Stimulated activated naive CD8-positive, alpha-beta T cell treated with anti-CD3 and anti-CD28 coated beads, Interleukin-15, Interleukin-2, amounts not matched to agents 100 U/mL and 50 U/mL, for 24 hours (primary cell): Measurements from ENCODE around the gene SUCO.
"Not testable (repeated sequence)": the region's sequence is repeated elsewhere in the genome, so short reads cannot be mapped to it uniquely, and the experiment has no call there.

Source experiments
- ATAC-seq: fragments of 150-1000 bp; cut with Tn5 transposase; one replicate; pipeline ENCODE4 v1.10.0; 2021
- DNase-seq: peaks from one replicate; pipeline ENCODE4 v3.0.0; 2021

Gene SUCO

GRCh38 chr1:172566196-172566997 lies 33.4 kb downstream of the SUCO start:
- ATAC-seq (peak; percentile 66), DNase-seq (no peak)

- ATAC-seq: no peak
- no peak for DNase-seq
Observed at GRCh38 chr1:172567720-172568119, 34.8 kb downstream of the SUCO start.

DNA sequence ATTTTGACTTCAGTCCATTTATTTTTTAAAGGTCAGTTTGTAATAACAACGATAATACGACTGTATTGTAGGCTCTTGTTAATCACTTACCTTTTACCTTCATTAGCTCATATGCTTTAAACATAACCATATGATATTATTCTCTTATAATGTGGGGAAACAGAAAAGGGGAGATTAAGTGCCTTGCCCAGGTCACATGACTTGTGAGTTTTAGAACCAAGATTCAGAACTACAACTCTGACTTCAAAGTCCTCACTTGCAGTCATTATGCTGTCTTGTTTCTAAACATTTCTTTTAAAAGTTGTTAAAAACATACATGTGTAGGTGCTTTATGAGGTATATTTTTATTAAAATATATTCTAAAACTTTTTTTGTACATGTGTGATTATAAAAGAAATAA lies 41.1 kb downstream of the SUCO start:
- DNase-seq (no peak), ATAC-seq (no peak)

DNA sequence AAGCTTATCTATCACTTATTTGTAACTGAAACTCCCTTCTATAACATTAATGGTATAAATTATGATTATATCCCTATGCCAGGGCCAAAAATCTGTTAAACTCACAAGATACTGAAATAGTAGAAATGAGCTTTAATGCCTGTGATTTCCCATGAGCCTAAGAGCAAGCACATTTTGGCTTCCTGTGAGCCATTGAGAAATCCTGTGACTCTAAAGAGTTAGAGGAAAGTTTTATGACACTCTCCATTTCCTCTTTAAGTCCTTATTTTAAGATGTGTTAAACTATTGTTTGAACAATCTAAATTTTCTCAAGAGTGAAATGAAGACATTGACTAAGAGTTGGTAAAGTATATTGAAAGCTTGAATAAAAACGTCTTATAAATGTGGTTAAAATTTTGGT lies 45.6 kb downstream of the SUCO start:
- ATAC-seq (no peak), DNase-seq (no peak)

GRCh38 chr1:172581273-172581672 lies 48.3 kb downstream of the SUCO start:
- DNase-seq: no peak

DNA sequence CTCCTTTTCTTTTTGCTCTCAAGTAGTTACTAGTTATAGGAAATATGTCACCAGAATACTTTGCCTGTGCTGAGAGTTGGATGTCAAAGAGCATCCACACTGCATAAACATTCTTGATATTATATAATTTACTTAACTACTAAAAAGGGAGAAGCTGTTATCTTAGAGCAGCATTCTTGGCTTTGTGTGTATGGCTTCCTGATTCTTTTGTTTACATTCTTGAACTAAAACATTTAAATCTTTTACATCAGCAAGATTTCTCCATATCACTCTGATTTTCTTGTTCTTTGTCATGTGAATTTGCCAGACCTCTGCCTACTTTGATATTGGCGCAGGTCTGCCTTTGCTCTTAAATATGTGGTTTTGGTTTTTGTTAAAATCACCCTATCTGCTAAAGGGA lies 48.8 kb downstream of the SUCO start:
- ATAC-seq (no peak), DNase-seq (no peak)

More at GRCh38 chr1:172581273-172581672, 48.3 kb downstream of the SUCO start:
- ATAC-seq: no peak

DNA sequence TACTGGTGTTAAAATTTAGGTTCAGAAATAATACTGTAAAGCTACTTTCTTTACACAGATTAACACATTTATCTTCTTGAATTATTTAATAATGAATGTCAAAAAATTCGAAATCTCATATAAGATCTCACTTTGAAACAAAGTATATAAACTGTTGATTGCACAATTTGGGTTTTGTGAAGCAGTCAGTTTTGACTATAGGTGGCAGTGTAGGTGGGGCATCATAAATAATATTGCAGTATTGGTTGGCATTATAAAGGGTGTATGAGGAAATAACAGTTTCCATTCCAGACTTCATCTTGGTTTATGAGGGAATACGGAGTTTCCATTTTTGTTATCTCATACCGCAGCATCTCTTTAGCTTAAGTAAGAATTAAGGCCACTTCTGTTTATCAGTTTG lies 49.9 kb downstream of the SUCO start:
- no peak for ATAC-seq
- DNase-seq: no peak

GRCh38 chr1:172585348-172585747 lies 52.4 kb downstream of the SUCO start:
- DNase-seq (no peak), ATAC-seq (no peak)

GRCh38 chr1:172585861-172586260 lies 52.9 kb downstream of the SUCO start:
- DNase-seq (no peak), ATAC-seq (no peak)

DNA sequence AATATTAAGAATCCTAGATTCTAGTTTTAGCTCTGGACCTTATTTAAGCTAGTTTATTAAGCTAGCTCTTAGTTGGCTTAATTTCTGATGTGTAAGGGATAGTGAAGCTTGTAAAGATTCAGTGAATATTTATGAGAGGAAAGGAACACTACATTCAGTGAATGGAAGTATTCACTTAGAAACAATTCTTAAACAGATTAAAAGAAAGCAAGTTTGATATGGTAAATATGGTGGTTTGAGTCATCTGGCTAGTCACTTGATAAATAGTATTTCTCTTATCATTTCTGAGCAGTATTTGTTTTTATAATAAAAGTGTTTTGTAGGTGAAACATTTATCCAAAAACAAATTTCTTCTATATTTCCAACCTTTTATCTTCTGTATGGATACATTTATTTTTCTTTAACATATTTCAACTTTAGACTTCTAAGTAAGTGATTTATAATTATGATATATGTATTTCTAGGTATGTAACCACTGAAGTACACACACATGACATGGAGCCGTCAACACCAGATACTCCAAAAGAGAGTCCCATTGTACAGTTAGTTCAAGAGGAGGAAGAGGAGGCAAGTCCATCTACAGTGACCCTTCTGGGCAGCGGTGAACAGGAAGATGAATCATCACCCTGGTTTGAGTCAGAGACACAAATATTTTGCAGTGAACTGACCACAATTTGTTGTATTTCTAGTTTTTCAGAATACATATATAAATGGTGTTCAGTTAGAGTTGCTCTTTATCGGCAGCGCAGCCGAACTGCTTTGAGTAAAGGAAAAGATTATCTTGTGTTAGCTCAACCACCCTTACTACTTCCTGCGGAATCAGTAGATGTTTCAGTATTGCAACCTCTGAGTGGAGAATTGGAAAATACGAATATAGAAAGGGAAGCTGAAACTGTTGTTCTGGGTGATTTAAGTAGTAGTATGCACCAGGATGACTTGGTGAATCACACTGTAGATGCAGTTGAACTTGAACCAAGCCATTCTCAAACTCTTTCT lies 55.6 kb downstream of the SUCO start:
- ATAC-seq (peak; percentile 96), DNase-seq (peak; percentile 13)

GRCh38 chr1:172589553-172589952 lies 56.6 kb downstream of the SUCO start:
- ATAC-seq (no peak), DNase-seq (no peak)

GRCh38 chr1:172591429-172591828 lies 58.5 kb downstream of the SUCO start:
- not testable (repeated sequence) for DNase-seq, ATAC-seq

GRCh38 chr1:172595066-172595465 lies 62.1 kb downstream of the SUCO start:
- not testable (repeated sequence) for DNase-seq, ATAC-seq

DNA sequence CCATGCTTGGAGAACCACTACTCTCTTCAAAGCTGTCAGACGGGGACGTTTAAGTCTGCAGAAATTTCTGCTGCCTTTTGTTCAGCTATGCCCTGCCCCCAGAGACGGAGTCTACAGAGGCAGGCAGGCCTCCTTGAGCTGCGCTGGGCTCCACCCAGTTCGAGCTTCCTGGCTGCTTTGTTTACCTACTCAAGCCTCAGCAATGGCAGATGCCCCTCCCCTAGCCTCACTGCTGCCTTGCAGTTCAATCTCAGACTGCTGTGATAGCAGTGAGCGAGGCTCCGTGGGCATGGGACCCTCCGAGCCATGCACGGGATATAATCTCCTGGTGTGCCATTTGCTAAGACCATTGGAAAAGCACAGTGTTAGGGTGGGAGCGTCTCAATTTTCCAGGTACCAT lies 63.8 kb downstream of the SUCO start:
- not testable (repeated sequence) for ATAC-seq, DNase-seq

DNA sequence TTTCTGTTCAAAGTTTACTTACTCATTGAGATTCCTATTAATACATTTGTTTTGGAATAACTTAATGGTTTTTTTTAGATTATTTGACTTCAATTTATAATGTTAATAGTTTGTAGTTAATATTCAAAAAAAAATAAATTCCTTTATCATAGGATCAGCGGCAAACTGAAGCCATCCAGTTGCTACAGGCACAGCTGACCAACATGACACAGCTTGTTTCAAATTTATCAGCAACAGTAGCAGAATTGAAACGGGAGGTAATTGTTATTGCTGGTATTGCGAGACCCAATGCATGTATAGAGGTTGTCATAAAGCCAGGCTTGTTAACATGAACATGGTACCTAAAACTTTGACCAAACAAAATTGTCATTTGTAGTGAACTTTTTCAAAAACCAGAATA lies 67.0 kb downstream of the SUCO start:
- ATAC-seq (no peak), DNase-seq (no peak)

- ATAC-seq (no peak), DNase-seq (no peak)
Observed at GRCh38 chr1:172600615-172601014, 67.7 kb downstream of the SUCO start.

DNA sequence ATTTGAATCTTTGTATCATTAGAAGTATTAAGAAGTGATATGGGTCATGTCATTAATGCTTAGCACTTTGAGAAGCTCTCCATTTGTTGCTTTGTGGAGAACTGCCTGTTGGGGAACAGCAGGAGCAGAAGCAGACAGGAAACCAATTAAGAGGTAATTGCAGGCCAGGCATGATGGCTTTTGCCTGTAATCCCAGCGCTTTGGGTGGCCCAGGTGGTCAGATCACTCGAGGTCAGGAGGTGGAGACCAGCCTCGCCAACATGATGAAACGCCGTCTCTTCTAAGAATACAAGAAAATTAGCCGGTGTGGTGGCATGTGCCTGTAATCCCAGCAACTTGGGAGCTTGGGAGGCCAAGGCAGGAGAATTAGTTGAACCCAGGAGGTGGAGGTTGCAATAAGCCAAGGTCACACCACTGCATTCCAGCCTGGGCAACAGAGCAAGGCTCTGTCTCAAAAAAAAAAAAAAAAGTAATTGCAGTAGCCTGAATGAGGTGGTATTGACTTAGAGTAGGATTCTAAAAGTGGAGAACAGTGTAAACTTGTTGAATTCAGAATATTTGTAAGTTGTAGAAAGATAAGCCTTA lies 68.2 kb downstream of the SUCO start:
- ATAC-seq (no peak), DNase-seq (no peak)

DNA sequence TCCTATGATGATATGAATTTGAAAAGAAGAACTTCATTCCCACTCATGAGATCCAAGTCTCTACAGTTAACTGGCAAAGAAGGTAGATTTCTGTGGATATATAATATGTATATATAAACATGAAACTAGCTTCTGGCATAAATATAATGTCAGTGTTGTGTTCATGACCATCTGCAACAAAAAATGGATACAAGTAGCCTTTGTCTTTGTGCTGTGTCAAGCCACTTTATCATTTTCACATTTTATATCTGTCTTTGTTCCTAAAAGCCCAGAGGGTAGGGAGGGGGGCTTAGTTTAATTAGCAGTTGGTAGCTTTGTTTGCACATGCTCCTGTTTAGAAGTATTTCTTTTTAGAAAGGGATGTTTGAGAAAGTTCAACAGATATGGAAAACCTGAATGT lies 69.8 kb downstream of the SUCO start:
- no peak for ATAC-seq
- no peak for DNase-seq

DNA sequence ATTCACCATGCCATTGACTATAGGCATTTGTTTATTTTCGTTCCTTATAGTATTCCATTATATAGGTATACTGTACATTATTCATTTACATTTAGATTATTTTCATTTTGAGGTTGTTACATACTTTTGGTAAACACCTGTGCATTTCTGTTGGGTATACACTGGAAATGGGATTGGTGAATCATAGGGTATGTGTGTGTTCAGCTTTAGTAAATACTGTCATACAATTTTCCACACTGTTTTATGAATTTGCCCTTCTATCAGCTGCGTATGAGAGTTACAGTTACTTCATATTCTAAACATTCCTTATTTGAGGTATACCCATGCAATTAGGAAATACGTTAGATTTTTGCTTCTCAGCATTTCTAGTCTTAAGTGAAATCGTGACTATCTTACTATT lies 70.9 kb downstream of the SUCO start:
- ATAC-seq (no peak), DNase-seq (no peak)

DNA sequence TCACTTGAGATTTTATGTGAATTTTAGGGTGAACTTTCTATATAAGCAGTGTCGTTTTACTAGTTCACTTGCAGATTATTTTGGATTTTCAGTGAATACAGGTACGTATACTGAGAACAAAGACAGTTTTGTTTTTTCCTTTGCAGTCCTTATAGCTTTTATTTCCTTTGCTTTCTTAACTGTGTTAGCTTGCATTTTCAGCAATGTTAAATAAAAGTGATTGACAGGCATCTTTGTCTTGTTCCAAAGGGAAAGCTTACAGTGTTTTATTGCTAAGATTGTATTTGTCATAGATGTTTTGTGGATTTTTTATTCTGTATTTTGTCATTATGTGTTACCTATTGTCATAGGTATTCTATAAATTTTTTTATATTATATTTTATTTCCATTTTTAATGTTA lies 72.7 kb downstream of the SUCO start:
- ATAC-seq (no peak), DNase-seq (no peak)

DNA sequence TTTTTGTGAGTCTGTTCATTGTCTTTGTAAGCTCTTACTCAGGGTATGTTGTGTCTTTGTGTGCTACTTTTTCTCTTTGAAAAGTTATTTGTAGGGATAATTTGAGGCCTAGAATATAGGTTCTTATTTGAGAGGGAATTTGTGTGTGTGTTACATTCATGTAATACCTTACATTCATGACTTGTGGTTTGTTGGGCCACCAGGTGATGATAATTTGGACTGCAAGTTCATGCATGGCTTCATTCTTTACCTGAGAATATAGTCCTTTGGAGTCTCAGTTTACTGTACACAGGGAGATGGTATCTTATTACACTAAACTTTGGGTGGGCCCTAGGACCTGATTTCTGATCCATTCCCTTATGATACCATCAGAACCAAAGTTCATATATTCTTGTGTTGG lies 74.2 kb downstream of the SUCO start:
- ATAC-seq: no peak
- no peak for DNase-seq

- DNase-seq (no peak), ATAC-seq (no peak)
Observed at GRCh38 chr1:172608098-172608601, 75.2 kb downstream of the SUCO start.

DNA sequence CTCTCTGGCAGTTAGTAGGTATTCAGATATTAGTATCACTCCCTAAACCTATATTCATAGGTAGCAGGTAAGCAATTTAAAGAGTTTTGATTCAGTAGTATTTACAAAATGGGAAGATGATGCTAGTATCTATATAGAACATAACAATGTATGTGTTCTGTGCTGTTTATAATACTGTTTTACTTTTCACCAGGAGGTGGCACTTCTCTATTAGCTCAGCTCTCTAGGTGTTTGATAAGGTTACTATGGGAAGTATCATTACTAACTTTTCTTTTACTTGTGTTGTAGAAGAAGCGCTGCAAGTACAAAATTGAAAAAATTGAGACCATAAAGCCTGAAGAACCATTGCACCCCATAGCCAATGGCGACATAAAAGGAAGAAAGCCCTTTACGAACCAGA lies 76.6 kb downstream of the SUCO start:
- ATAC-seq: peak; percentile 68
- no peak for DNase-seq
